Prostate gland (tissue), 2 donors: ENCODE results near the gene BRD7.

Experiments used
- CTCF ChIP-seq, 4 experiments: fragments of 200-600 bp in 2 of 4; fragments of 450-650 bp in 2 of 4; sonication (generic) in 2 of 4; IDR thresholded peaks; 1 replicate in 3 of 4; 2 replicates in 1 of 4; pipeline ENCODE4 v1.5.1; 2016 to 2019; ENCODE audit warnings: antibody characterized with exemption in 4 of 4, mild to moderate bottlenecking in 2 of 4, moderate library complexity in 2 of 4
- POLR2A ChIP-seq: fragments of 450-650 bp; IDR thresholded peaks from one replicate; pipeline ENCODE4 v1.6.1; 2016; ENCODE audit warnings: antibody characterized with exemption, mild to moderate bottlenecking
- POLR2AphosphoS5 ChIP-seq: sonication (generic); formaldehyde crosslinking; IDR thresholded peaks from one replicate; pipeline ENCODE4 v1.6.1; 2017; ENCODE audit warnings: antibody characterized with exemption

- TF ChIP-seq CTCF (IDR thresholded peaks at IDR 0.05) = no peak
- no peak for TF ChIP-seq POLR2AphosphoS5
- no peak for TF ChIP-seq POLR2A
These were observed 5.1 kb downstream of the BRD7 start for GRCh38 chr16:50363656-50364055.
